HT1080 (cell line): Measurements from ENCODE around the gene ACAP1. TPM values are rescaled to one million over a fixed set of nuclear protein-coding genes. Genes with fewer than 3 reads are reported as not detected.
"Not testable (repeated sequence)": the region's sequence is repeated elsewhere in the genome, so short reads cannot be mapped to it uniquely, and the experiment has no call there.

Experiments used
- DNase-seq: peaks from one replicate; pipeline ENCODE4 v3.0.0-alpha.2; 2015; ENCODE audit warnings: low read depth
- total RNA-seq: library from RNA; depleted of rRNA; stranded (reverse); fragments of >200 nt; shearing (Covaris generic); gene quantifications from 2 replicates; pipeline ENCODE4 v1.2.3, GENCODE V29; 2014

ACAP1 gene
- total RNA-seq, 1 experiment from 2014 or later: 2.2 TPM

DNA sequence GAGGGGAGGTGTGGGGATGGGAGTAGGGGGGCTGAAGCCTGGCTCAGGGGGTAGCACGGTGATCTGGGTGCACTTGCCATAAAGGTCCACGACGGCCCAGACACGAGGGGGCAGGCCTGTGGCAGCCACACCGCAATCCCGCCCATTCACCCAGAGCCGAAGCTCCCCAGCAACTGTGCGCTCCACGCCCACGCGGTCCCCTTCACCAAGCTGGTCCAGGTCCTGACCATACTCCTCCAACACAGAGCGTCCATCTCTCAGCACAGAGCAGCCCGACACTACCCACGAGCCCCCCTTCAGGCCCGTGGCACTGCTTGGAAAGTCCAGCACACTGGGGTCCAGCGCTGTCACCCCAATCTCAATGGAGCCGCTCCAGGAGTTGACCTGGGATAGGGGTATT is 8.8 kb upstream of the ACAP1 start:
- no peak for DNase-seq

DNA sequence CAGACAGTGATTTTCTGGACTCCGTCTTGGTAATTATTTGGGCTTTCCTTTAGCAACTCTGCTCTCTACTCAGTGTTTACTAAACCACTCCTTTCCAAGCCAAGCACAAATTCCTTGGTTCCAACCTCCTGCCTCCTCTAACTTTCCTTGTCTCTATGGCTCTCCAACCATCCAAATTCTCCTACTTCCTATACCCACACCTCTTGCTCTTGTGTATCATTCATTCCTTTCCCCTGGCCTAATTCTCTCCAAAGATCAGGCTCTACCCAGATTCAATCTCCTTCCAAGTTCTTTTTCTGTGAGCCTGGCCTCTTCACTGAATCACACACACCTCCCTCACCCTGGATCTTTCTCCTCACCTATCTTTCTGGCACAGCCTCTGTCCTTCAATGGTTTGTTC is 8.3 kb upstream of the ACAP1 start:
- DNase-seq: no peak

DNA sequence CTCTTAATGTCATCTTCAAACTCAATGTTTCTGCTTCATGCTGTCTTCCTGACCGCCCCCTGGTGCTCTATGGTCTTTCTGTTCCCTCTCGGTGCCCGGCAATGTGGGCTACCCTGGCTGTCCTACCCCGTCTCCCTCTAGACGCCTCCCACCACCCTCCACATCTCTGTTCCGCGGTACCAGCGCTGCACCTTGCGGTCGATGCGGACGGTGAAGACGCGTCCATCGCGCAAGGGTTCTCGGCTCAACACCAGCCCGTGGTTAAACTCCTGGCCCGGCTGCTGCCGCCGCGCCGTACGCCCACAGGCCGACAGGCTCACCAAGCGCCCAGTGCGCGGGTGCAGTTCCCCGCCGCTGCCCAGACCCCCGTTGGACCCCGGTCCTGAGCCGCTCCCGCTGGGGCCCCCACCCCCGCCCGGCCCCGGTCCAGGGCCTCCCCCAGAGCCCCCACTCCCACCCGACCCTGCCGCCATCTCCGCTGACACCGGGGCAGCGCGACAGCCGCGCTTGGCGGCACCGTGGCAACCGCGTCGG is 7.4 kb upstream of the ACAP1 start, which contains the start of gene NEURL4:
TSS of gene NEURL4 (minus strand) at position 496 of the 534 bp plus-strand sequence. CDS start at position 473, 23 bp downstream.
- DNase-seq: no peak

DNA sequence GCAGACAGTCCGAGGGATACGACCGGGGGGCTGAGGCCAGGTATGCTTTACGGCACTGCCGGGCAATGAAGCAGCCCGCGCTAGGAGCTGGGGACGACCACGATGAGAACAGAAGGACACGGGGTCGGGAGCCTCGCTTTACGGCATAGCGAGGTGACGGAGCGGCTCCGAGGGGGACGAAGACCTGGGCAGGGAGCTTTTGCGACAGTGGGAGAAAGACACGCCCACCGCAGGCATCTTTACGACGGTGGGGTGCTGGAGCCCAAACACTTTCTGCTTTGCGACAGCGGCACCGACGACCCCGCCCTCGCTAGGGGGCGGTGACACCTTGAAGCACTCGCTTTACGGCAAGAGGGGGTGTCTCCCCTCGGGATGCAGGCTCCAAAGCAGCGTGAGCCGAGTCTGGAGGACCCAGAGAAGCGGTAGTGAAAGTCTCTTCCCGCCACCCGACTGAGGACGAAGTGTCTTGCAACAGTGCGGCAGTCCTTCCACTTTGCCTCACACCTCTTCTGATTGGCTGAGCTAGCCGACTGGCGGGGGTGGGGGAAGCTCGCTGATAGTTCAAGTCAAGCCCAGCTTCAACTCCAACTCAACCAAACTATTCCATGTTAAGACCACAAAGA is 6.8 kb upstream of the ACAP1 start:
- DNase-seq: peak; percentile 100

DNA sequence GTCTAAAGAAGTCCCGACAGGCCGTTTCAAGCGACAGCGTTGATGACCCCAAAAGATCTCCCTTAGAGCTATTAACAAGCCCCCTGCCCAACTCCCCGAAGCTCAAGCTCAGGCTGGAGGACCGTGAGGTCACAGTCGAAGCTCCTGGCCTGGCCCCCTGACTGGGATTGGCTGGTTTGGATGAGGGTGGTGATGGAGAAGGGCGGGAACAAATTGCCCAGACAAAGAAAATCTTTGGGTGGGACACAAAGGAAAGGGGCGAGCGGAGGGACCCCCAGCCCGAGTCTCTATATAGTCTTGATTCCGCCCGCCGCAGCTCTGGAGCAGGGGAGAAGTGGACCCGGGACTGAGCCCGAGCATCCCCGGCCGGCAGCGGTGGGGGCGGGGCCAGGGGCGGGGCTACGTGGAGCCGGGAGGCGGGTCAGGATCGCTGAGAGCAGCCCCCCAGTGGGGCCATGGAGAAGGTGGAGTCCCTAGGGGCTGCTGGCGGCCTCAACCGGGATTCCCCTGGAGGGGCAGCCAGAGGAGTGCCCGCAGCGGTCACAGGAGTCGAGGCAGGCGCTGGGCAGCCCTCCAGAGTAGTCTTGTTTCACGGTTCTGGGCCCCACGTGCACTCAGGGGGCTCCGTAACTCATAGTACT is 6.2 kb upstream of the ACAP1 start:
- DNase-seq: peak; percentile 78

DNA sequence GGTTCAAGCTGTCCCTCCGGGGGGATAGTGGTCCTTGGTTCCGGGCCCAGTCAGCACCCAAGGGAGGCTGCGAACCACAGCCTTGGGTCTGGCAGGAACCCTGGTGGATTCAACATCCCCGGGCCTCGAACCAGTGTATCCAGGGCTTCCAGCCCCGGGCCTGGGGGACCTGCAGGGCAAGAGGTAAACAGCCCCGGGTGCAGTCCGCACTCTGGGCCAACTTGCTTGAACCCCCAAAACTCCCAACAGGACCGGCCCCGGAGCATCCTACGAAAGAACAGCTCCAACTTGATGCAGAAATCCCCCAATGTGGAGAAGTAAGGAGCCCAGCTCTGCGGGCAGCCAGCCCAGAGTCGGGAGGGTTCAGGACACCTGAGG is 5.7 kb upstream of the ACAP1 start:
- DNase-seq: no peak

DNA sequence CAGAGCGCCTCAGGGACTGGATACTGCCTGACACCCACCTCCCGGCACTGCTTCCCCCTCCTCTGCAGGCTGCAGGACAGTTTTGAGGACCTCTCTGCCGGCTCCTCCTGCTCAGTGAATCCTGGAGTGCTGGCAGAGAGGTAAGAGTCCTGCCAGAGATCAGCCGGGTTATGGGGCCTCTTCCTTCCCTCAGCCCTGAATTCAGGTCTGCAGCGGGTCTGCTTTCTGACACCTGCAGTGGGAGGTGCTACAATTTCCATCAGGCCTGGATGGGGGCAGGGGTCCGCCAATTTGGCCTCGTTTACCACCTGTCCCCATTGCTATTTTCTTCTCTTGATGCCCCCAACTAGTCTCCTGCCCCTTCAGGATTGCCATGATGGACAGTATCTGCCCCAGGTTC is 4.2 kb upstream of the ACAP1 start:
- no peak for DNase-seq

DNA sequence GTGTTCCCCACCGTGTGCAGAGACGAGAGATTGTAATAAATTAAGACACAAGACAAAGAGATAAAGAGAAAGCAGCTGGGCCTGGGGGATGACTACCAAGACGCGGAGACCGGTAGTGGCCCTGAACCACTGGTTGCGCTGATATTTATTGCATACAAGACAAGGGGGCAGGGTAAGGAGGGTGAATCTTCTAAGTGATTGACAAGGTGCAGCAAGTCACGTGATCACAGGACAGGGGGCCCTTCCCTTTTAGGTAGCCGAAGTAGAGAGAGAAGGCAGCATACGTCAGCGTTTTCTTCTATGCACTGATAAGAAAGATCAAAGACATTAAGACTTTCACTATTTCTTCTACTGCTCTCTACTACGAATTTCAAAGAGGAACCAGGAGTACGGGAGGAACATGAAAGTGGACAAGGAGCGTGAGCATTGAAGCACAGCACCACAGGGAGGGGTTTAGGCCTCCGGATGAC is 3.7 kb upstream of the ACAP1 start:
- not testable (repeated sequence) for DNase-seq

DNA sequence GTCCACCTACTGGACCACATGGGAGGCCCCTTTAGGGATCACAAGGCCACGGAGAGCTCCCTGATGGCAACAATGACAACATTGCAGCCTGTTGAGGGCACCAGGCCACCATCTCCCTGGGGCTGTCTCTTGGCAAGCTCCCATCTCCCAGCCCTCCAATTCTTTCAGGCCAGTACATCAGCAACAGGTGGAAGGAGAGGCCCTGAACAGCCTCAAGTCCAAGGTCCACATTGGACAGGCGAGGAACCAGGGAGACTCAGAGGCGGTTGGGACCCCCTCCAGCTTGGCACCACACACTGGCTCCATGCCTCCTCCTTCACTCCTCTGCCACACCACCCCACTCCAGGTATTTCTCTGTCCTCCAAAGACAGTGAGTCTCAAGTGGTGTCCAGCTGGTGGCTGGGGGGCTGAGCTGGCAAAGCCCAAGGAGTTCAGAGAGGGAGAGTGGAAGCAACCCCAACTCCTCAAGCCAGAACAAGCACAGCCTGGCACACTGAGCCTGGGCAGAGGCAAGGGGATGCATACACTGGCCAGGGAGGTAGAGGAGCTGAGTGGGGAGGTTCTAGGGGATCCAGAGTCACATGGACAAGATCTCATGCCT is 1.3 kb upstream of the ACAP1 start:
- DNase-seq: no peak

DNA sequence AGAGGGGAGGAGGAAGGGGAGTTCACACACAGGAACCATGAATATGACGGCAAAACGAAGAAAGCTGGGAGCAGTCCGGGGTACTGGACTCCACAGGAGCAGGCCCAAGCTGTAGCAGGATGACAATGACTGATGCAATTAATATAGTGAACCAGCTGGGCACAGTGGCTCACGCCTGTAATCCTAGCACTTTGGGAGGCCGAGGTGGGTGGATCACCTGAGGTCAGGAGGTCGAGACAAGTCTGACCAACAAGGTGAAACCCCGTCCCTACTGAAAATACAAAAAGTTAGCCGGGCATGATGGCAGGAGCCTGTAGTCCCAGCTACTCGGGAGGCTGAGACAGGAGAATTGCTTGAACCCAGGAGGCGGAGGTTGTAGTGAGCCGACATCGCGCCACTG is 564 bp upstream of the ACAP1 start:
- DNase-seq: not testable (repeated sequence)

DNA sequence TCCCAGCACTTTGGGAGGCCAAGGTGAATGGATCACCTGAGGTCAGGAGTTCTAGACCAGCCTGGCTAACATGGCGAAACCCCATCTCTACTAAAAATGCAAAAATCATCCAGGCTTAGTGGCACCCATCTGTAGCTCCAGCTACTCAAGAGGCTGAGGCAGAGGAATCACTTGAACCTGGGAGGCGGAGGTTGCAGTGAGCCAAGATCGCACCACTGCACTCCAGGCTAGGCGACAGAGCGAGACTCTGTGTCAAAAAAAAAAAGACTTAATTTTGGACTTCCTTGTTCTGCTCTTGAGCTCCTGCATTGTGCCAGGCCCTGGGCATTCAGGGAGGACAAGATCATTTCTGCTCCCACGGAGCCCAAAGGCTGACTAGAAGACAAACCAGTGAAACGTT is 1.3 kb downstream of the ACAP1 start:
- not testable (repeated sequence) for DNase-seq

DNA sequence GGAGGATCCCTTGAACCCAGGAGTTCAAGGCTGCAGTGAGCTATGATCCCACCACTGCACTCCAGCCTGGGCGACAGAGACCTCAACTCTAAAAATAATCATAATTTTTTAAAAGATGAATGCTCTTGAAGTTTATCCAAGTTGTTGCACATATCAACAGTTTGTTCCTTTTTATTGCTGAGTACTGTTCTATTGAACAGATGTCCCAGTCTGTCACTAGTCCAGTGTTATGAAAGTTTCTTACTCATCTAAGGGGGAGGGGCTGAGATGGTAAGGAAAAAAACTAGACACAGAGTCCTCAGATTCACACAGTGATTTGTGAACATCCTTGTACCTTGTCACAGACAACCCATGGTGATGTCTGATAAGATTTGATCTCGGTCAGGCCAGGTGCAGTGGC is 3.9 kb downstream of the ACAP1 start:
- no peak for DNase-seq

DNA sequence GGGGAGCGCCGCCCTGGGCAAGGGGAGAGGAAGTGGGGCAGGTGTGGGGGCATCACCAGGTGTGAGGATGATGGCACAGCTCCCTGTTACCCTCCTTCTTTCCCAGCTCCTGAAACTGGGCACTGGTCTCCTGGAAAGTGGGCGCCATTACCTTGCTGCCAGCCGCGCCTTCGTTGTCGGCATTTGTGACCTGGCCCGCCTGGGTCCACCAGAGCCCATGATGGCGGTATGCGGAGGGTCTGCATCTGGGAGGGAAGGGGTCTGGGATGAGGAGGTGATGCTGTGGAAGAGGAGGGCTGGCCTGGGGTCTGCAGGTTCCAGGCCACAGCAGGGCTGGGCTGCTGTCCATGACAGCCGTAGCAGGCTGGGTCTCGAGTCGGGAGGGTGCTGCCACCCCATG is 5.5 kb downstream of the ACAP1 start:
- no peak for DNase-seq

DNA sequence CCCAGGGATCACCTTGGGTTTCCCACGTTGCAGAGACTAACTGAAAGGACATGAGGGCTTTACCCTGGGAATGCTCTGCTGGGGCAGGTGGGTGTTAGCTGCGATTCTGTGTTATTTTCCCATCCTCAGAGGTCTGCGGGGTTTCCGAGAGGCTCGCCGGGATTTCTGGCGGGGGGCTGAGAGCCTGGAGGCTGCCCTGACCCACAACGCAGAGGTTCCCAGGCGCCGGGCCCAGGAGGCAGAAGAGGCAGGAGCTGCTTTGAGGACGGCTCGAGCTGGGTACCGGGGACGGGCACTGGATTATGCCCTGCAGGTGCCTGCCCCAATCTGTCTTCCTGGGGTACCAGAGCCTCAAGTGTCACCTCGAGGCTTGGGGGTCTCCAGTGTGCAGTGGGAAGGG is 6.9 kb downstream of the ACAP1 start:
- DNase-seq: no peak

DNA sequence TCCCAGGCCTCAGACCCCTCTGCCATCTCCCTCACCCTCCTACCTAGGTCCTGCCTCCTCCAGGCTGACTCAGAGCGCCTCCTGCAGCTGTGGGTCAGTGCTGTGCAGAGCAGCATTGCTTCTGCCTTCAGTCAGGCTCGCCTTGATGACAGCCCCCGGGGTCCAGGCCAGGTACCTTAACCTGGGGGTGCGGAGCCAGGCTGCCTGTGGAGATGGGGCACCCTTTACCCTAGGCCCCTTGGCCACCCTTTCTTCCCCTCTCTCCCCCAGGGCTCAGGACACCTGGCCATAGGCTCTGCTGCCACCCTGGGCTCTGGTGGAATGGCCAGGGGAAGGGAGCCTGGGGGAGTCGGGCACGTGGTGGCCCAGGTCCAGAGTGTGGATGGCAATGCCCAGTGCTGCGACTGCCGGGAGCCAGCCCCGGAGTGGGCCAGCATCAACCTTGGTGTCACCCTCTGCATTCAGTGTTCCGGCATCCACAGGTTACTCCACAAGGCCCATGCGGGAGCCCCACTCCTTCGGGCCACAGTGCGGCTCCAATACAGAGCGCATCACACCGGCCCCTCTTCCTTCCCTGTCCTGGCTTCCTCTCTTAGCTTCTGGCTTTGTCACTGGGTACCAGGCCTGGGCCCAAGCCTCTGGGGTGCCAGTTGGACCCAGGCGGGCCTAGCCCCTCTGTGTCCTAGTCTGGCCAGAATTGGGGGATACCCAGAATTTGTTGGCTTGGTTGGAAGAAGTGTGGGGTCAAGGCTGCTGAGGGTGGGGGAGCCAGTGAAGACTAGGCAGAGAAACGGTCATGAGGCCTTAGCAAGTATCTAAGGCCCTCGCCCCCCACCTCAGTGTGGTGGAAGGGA is 10.7 kb downstream of the ACAP1 start:
- no peak for DNase-seq

DNA sequence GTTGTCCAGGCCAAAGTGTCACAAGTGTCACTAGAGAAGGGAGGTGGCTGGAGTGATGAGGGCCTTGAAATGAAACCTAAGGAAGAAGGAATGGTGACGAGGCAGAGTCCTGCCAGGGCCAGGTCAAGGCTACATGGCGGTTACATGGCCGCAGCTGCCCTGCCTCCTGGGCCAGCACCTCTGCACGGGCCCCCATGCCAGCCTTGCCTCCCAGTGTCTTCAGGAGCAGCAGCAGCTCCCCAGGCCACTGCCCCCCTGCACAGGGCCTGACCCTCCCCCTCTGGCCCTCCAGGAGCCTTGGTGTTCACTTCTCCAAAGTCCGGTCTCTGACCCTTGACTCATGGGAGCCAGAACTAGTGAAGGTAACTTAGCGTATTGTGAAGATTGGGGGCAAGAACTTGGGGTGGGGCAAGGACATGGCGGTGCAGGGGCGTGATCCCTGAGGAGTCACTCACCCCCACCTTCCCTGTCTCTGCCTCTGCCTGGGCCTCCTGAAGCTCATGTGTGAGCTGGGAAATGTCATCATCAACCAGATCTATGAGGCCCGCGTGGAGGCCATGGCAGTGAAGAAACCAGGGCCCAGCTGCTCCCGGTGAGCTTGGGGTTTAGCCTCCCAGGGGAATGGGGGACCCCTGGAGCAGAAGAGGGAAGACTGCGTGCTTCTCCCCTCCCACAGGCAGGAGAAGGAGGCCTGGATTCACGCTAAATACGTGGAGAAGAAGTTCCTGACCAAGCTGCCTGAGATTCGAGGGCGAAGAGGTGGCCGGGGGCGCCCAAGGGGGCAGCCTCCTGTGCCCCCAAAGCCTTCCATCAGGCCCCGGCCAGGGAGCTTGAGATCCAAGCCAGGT is 11.5 kb downstream of the ACAP1 start:
- no peak for DNase-seq

DNA sequence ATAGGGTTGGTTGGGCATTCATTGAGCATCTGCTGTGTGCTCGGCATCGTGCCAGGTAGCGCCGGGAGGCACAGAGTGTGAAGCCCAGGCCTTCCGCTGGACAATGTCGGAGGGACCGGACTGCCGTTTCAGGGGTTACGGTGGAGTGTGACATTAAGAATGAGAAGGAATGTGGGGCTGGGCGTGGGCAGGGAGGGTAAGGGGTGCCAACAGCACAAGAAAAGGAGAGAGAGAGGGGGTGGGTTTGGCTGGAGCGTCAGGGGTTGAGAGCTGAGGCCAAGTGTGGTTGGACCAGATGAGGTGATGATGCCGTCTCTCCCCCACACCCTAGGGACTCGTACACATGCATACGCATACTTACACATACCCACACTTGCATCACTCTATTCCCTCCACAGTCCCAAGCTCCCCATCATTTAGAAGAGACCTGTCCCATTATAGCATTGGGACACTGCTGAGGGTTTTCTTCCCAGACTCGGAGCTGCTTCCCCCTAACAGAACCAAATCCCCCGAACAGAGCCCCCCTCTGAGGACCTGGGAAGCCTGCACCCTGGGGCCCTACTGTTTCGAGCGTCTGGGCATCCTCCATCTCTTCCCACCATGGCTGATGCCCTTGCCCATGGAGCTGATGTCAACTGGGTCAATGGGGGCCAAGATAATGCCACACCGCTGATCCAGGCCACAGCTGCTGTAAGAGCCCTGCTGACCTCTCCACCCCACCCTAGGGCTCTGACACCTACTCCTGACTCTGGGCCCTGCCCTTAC is 12.3 kb downstream of the ACAP1 start:
- DNase-seq: no peak

DNA sequence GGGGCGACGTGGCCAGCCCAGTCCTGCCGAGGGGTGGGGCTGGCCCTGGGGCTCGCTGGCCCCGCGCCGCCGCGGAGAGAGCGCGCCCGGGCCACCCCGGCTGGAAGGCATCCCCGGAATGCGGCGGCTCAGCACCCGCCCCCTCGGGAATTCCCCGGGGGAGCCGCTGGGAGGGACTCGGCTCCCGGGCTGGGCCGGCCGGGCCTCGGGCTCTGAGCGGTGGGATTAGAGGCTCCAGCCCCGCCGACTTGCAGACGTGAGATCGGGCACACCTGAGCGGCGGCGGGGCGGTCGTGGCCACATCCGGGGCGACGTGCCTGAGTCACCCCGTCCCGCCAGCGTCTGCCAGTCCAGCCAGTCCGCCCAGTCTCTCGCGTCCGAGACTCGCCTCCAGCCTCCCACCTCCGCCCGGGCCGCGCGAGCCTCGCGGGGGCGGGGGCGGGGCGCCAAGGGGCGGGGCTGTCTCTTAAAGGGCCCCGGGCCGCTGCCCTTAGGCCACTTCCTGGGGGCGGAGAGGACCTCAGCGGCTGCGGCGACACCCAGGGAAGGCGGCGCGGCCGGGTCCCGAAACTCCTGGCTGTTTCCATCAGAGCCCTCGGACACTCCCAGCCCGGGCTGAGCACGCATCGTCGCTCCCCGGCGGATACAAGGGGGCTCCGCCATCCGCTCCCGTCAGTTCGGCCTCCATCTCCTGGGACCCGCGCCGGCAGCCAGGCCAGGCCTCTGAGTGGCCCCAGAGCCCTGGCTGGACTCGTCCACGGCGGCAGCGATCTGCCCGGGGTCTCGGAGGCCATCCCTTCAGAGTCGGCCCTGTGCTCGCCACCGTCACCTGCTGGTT is 15.6 kb downstream of the ACAP1 start, which contains the start of gene KCTD11:
TSS of gene KCTD11 (plus strand) at position 498 of the 838 bp plus-strand sequence.
- peak; percentile 88 for DNase-seq

DNA sequence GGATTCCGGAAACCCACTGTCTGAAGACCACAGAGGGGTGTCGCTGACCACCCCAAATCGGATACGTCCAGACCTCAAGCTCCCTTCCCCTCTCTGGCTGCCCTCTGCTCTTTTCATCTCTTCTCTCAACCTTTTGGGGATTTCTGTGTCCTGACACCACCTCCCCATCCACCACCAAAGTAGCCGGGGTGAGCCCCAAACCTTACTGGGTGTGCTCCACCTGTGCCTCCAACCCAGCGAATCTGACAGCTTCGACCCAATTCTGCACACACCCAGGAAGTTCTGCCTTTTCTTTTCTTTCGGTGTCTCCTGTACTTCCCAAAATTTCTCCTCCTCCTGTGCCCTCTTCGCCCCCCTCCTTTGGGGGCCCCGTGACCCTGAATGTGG is 16.2 kb downstream of the ACAP1 start:
- DNase-seq: no peak
